H1 (cell line): ENCODE measurements around the gene GAN. TPM values are rescaled to one million over a fixed set of nuclear protein-coding genes. Genes with fewer than 3 reads are reported as not detected.

Experiments used
- PHF8 ChIP-seq: fragments of 200-600 bp; sonication (generic); conservative IDR thresholded peaks from 2 replicates; pipeline ENCODE4 v1.7.1; 2012; ENCODE audit warnings: low read depth, mild to moderate bottlenecking, inconsistent platforms, low read length, moderate library complexity
- SIN3A ChIP-seq, 2 experiments: IDR thresholded peaks in 1 of 2; conservative IDR thresholded peaks in 1 of 2; 2 replicates each; pipeline ENCODE4 v1.6.1; 2011 to 2012; ENCODE audit warnings: low read length in 2 of 2, improper control_type of control experiment in 1 of 2, low read depth in 1 of 2, mild to moderate bottlenecking in 1 of 2
- polyA plus RNA-seq, 7 experiments: library from polyadenylated mRNA; depleted of rRNA in 3 of 7; stranded (reverse) in 5 of 7; unstranded in 2 of 7; fragments of >200 nt in 5 of 7; fragments of 200-250 nt in 2 of 7; gene quantifications; 1 replicate in 5 of 7; 2 replicates in 1 of 7; 4 replicates in 1 of 7; pipeline versions ENCODE4 v1.2.1 to v1.2.3, GENCODE V29; 2011 to 2013; ENCODE audit warnings: missing spikeins in 2 of 7, mixed read lengths in 2 of 7
- total RNA-seq: library from RNA; stranded (reverse); fragmentation: NEBNext Ultra II Directional; extraction: Animal tissue kit (Norgen Biotek cat#: 25700); gene quantifications from 2 replicates; pipeline ENCODE4 v1.2.1, GENCODE V29; 2021
- TF ChIP-seq, protein P1 (sequence below): IDR thresholded peaks from 2 replicates; pipeline ENCODE4 v1.6.1; 2011; ENCODE audit warnings: low read depth, mild to moderate bottlenecking, low read length; ENCODE audit not compliant: insufficient read depth

GAN gene
- total and polyA plus RNA-seq, 2 of the 8 experiments (the other 6 are each of a cell fraction or from before 2014, with no cell fraction given), result 4.5 to 23.9 TPM

DNA sequence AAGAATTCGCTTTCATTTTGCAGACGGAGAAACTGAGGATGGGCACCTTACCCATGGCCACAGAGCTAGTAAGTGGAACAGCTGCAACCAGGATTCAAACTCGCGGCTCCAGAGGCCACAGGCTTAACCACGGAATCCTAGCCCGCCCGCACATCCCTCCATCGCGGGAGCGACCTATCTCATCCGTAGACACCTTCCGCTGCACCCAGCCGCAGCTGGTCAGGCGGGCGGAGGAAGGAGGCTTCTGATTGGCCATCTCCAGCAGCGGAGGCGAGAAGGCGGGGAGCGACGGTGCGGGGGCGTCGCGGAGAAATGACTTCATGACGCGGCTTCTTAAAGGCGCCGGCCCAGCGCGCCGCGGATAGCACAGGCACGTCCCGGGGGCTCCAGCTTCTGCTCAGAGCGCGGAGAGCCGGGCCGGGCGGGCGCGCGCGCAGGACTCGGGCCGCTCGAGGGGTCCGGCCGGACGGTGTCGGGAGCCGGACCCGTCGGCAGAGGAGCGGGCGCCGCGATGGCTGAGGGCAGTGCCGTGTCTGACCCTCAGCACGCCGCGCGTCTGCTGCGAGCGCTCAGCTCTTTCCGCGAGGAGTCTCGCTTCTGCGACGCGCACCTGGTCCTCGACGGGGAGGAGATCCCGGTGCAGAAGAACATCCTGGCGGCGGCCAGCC is at the start of gene GAN (continued):
- peak in 1 of 2 experiments; percentile 87; a peak in 2 of 4 replicates for TF ChIP-seq SIN3A (conservative IDR thresholded peaks at IDR 0.05 in 1 of 2, IDR thresholded peaks at IDR 0.05 in 1 of 2; ENCODE audit: low read depth in 1 of 2, low read length in 2 of 2)
- TF ChIP-seq, protein P1, sequence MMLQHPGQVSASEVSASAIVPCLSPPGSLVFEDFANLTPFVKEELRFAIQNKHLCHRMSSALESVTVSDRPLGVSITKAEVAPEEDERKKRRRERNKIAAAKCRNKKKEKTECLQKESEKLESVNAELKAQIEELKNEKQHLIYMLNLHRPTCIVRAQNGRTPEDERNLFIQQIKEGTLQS, result peak; percentile 91
- TF ChIP-seq PHF8, result peak; percentile 89
